K562 (cell line): ENCODE measurements around the gene ODC1. TPM values are rescaled to one million over a fixed set of nuclear protein-coding genes. Genes with fewer than 3 reads are reported as not detected.

ENCODE experiments used
- polyA plus RNA-seq, 8 experiments: library from polyadenylated mRNA; depleted of rRNA in 4 of 8; stranded (reverse) in 5 of 8; unstranded in 3 of 8; fragments of >200 nt; fragmentation: Nextera tagmentation in 2 of 8; fragmentation: Illumina TruSeq in 1 of 8; extraction: Ambion mirVana in 2 of 8; extraction: Trizol in 1 of 8; gene quantifications; 2 replicates each; pipeline versions ENCODE4 v1.2.1 to v1.2.3, GENCODE V29; 2011 to 2014; ENCODE audit warnings: inconsistent platforms in 1 of 8, missing spikeins in 1 of 8
- small RNA-seq: library from RNA; depleted of rRNA; stranded (forward); fragments of <200 nt; gene quantifications from one replicate; pipeline ENCODE3, GENCODE V24; 2014
- total RNA-seq, 7 experiments: library from RNA; depleted of rRNA in 6 of 7; stranded (reverse); fragments of >200 nt in 6 of 7; fragmentation: Illumina TruSeq in 2 of 7; extraction: Trizol in 2 of 7; gene quantifications; 2 replicates each; pipeline versions ENCODE4 v1.2.1 to v1.2.3, GENCODE V29; 2011 to 2021; ENCODE audit warnings: low replicate concordance in 1 of 7

The ODC1 gene
- total and polyA plus RNA-seq, 9 of the 15 experiments (the other 6 are each of a cell fraction or from before 2014, with no cell fraction given), result 142 to 563 (median 457) TPM

Small RNAs within 50 kb of the gene (small RNA-seq; reads per million reads assigned to genes)
- 13.7 reads per million, percentile 96 among the genes with 10 or more reads in this experiment for gene SNORA80B

Other genes starting within 250 kb of the ODC1 start
- gene HPCAL1, start 145.4 kb downstream of the ODC1 start, total RNA-seq (2014; rRNA removed), result 56.2 and 62.9 TPM in 2 replicates
- 9.5 and 10.9 TPM in 2 replicates for gene HPCAL1, start 145.4 kb downstream of the ODC1 start, total RNA-seq (2014; rRNA removed; fragmentation: Illumina TruSeq; extraction: Trizol)
- gene HPCAL1, start 145.4 kb downstream of the ODC1 start, total RNA-seq (2015; rRNA removed; fragmentation: Illumina TruSeq; extraction: Trizol), result 20.2 and 25.0 TPM in 2 replicates
- gene HPCAL1, start 145.4 kb downstream of the ODC1 start, total RNA-seq (2021), result 61.5 and 65.5 TPM in 2 replicates
- 23.9 and 48.2 TPM in 2 replicates for gene HPCAL1, start 145.4 kb downstream of the ODC1 start, polyA plus RNA-seq (2011; rRNA removed)
- gene HPCAL1, start 145.4 kb downstream of the ODC1 start, polyA plus RNA-seq (2014; fragmentation: Illumina TruSeq; extraction: Trizol), result 36.5 and 74.6 TPM in 2 replicates
- gene HPCAL1, start 145.4 kb downstream of the ODC1 start, polyA plus RNA-seq (2014; fragmentation: Nextera tagmentation; extraction: Ambion mirVana), result 1 to 10 TPM; 2.7 to 3.1 TPM
- 41.0 and 44.2 TPM in 2 replicates for gene HPCAL1, start 145.4 kb downstream of the ODC1 start, polyA plus RNA-seq (2014; rRNA removed)
- gene NOL10, start 241.6 kb upstream of the ODC1 start, total RNA-seq (2014; rRNA removed), result 44.0 and 46.7 TPM in 2 replicates
- 63.9 and 68.0 TPM in 2 replicates for gene NOL10, start 241.6 kb upstream of the ODC1 start, total RNA-seq (2014; rRNA removed; fragmentation: Illumina TruSeq; extraction: Trizol)
- gene NOL10, start 241.6 kb upstream of the ODC1 start, total RNA-seq (2015; rRNA removed; fragmentation: Illumina TruSeq; extraction: Trizol), result 55.6 and 60.0 TPM in 2 replicates
- gene NOL10, start 241.6 kb upstream of the ODC1 start, total RNA-seq (2021), result 44.2 and 47.8 TPM in 2 replicates
- 39.2 and 51.0 TPM in 2 replicates for gene NOL10, start 241.6 kb upstream of the ODC1 start, polyA plus RNA-seq (2011; rRNA removed)
- gene NOL10, start 241.6 kb upstream of the ODC1 start, polyA plus RNA-seq (2014; fragmentation: Illumina TruSeq; extraction: Trizol), result 53.0 and 59.4 TPM in 2 replicates
- gene NOL10, start 241.6 kb upstream of the ODC1 start, polyA plus RNA-seq (2014; fragmentation: Nextera tagmentation; extraction: Ambion mirVana), result 10 to 100 TPM; 32.9 to 45.5 TPM
- 35.4 and 42.2 TPM in 2 replicates for gene NOL10, start 241.6 kb upstream of the ODC1 start, polyA plus RNA-seq (2014; rRNA removed)